ENCODE measurements around the gene FOLR2. TPM values are rescaled to one million over a fixed set of nuclear protein-coding genes. Genes with fewer than 3 reads are reported as not detected.

FOLR2 gene
- total RNA-seq, 4 donors from 2014 or later = 6.4 to 16.1 (median 8.6) TPM; not detected in 1

GRCh38 chr11:72230764-72231365 is 14.3 kb downstream of the FOLR2 start:
- Histone ChIP-seq H3K4me3 (no peak overlapping the region), H3K27ac (no peak overlapping the region), H3K4me1 (peaks cover 0 to 13% (median 9%) of the 10 kb centered on the region in 4 donors), H3K27me3 (no peaks in the 10 kb centered on the region), H3K36me3 (peaks cover 0 to 62% (median 16%) of the 10 kb centered on the region in 4 donors), H3K9me3 (no peaks in the 10 kb centered on the region)
- DNase-seq = no peak
- WGBS, 2 donors (ENCODE audit: low coverage in 1 of 2) = 83% methylated on average over 17 of the region's 18 CpGs; no CpG with 5 or more reads in 1 of the 2 donors
- in situ Hi-C loops (cut with MboI; ENCODE audit: low pct_ligation_motif_present in 1 of 4, low pct_unique_long_range_greater_than_20kb in 1 of 4, low sequenced_read_pairs in 3 of 4) (no loop called here), intact Hi-C loops (cut with DNase I; ENCODE audit: low total_unique reads) (no loop called here)
- TF ChIP-seq CTCF (IDR thresholded peaks at IDR 0.05) (no peak), POLR2A (IDR thresholded peaks at IDR 0.05) (no peak), EP300 (IDR thresholded peaks at IDR 0.05; ENCODE audit: low read depth) (no peak), POLR2AphosphoS5 (IDR thresholded peaks at IDR 0.05) (no peak)

- H3K27ac ChIP-seq = no peak overlapping the region
- peaks cover 0 to 62% (median 16%) of the 10 kb centered on the region in 4 donors for H3K36me3 ChIP-seq
- TF ChIP-seq POLR2AphosphoS5 (IDR thresholded peaks at IDR 0.05) = no peak
- H3K9me3 ChIP-seq = no peaks in the 10 kb centered on the region
- intact Hi-C loops (cut with DNase I; ENCODE audit: low total_unique reads) (no loop called here), in situ Hi-C loops (cut with MboI; ENCODE audit: low pct_ligation_motif_present in 1 of 4, low pct_unique_long_range_greater_than_20kb in 1 of 4, low sequenced_read_pairs in 3 of 4) (no loop called here)
- DNase-seq = no peak
- H3K4me3 ChIP-seq = no peak overlapping the region
- no peaks in the 10 kb centered on the region for H3K27me3 ChIP-seq
- H3K4me1 ChIP-seq = peaks cover 0 to 10% (median 6%) of the 10 kb centered on the region in 4 donors
- WGBS, 2 donors (ENCODE audit: low coverage in 1 of 2) = 84% methylated on average over 9 of the region's 9 CpGs; no CpG with 5 or more reads in 1 of the 2 donors
These were observed 15.0 kb downstream of the FOLR2 start for GRCh38 chr11:72231396-72232259.

- DNase-seq = no peak
- in situ Hi-C loops (cut with MboI; ENCODE audit: low pct_ligation_motif_present in 1 of 4, low pct_unique_long_range_greater_than_20kb in 1 of 4, low sequenced_read_pairs in 3 of 4) = no loop called here
These were observed 15.9 kb downstream of the FOLR2 start for GRCh38 chr11:72232260-72233055.

GRCh38 chr11:72233056-72233772 is 16.6 kb downstream of the FOLR2 start:
- no peak overlapping the region for H3K27ac ChIP-seq
- H3K27me3 ChIP-seq = no peaks in the 10 kb centered on the region
- H3K4me1 ChIP-seq = peaks cover 0 to 16% (median 12%) of the 10 kb centered on the region in 4 donors
- no peaks in the 10 kb centered on the region for H3K9me3 ChIP-seq
- H3K36me3 ChIP-seq = peaks cover 0 to 70% (median 18%) of the 10 kb centered on the region in 4 donors
- no peak for DNase-seq
- no peak overlapping the region for H3K4me3 ChIP-seq
- WGBS, 2 donors (ENCODE audit: low coverage in 1 of 2) = 96% methylated on average over 13 of the region's 13 CpGs; no CpG with 5 or more reads in 1 of the 2 donors
- in situ Hi-C loops (cut with MboI; ENCODE audit: low pct_ligation_motif_present in 1 of 4, low pct_unique_long_range_greater_than_20kb in 1 of 4, low sequenced_read_pairs in 3 of 4) (no loop called here), intact Hi-C loops (cut with DNase I; ENCODE audit: low total_unique reads) (no loop called here)
- no peak for TF ChIP-seq POLR2A (IDR thresholded peaks at IDR 0.05)
- TF ChIP-seq CTCF (IDR thresholded peaks at IDR 0.05) = no peak
- no peak for TF ChIP-seq EP300 (IDR thresholded peaks at IDR 0.05; ENCODE audit: low read depth)
- no peak for TF ChIP-seq POLR2AphosphoS5 (IDR thresholded peaks at IDR 0.05)

More at GRCh38 chr11:72232260-72233055, 15.9 kb downstream of the FOLR2 start:
- peaks cover 0 to 68% (median 18%) of the 10 kb centered on the region in 4 donors for H3K36me3 ChIP-seq
- 60 to 89% methylated on average over 2 to 18 of the region's 18 CpGs for WGBS, 2 donors (ENCODE audit: low coverage in 1 of 2)
- no peaks in the 10 kb centered on the region for H3K27me3 ChIP-seq
- no peak for TF ChIP-seq EP300 (IDR thresholded peaks at IDR 0.05; ENCODE audit: low read depth)
- H3K4me1 ChIP-seq = peaks cover 0 to 8% (median 5%) of the 10 kb centered on the region in 4 donors
- no peak overlapping the region for H3K27ac ChIP-seq
- intact Hi-C loops (cut with DNase I; ENCODE audit: low total_unique reads) = no loop called here
- H3K9me3 ChIP-seq = no peaks in the 10 kb centered on the region
- no peak overlapping the region for H3K4me3 ChIP-seq
